ENCODE data around the gene ARHGAP9.
A peak's percentile ranks its signal among the peaks of the same experiment; 100 is the strongest.

ARHGAP9 gene

DNA sequence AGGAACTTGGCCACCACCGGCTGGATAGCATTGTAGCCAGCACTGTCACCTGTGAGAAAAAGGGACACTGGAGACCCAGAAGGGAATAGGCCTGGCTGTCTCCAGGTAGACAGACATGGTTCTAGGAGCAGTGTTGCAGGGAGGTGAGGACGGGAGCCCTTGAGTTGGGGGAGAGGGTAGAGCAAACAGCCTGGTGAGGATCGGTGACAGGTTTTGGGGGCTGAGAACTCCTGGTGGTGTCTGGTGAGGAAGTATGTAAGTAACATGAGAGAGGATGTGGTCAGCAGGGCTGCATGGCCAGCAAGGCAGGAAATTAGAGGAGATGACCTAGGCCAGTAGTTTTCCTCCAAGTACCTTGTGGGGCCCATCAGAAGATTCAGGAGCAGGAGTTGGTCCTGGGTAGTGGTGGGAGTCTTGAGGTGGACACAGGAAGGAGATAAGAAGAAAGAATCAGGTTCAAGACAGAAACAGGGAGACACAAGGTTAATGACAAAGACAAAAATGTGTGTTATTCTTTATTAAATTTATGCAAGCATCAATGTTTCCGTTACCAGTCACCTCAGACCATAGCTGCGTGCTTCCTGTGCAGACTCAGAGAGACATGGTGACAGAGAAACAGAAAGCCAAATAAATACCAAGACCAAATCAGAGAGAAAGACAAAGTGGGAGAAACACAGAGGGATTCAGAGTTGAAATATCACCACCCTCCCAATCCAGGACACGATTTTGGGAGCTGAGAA lies at the start of gene ARHGAP9:
Gene ARHGAP9 (minus strand): TSS at position 491 of the 740 bp plus-strand sequence. CDS start 460 bp downstream, at position 31.
- DNase-seq (ENCODE audit: low read depth, low spot score), result no peak

DNA sequence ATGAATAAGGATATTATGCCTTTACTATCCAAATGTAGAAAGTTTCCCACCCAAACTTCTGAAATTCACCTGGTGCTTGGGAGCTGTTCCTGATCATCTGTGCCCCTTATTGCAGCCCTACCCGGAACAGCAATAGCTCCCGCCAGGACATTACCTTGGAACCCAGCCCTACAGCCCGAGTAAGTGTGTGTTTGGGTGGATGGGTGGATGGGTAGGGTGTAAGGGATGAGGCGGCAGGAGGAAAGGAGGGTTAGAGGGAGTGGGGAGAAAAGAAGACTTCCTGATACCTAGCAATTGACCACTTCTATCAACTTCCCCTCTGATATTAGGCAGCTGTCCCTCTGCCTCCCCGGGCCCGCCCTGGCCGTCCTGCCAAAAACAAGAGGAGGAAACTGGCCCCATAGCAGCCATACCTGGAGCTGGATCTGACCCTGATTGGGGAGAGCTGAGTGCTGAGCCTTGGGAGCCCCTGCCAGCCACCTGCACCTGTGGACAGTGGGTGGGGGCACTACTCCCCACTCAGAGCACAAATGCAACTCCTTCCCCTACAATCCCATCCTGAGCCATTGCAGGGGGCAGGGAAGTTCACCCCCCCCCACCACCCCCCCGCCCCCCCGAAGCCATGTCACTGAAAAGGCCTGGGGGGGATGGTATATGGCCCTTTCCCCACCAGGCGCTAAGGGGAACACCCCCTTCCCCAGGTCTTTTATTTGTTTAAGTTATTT lies 49.3 kb upstream of the ARHGAP9 start:
- DNase-seq (ENCODE audit: low read depth, low spot score), result no peak

DNA sequence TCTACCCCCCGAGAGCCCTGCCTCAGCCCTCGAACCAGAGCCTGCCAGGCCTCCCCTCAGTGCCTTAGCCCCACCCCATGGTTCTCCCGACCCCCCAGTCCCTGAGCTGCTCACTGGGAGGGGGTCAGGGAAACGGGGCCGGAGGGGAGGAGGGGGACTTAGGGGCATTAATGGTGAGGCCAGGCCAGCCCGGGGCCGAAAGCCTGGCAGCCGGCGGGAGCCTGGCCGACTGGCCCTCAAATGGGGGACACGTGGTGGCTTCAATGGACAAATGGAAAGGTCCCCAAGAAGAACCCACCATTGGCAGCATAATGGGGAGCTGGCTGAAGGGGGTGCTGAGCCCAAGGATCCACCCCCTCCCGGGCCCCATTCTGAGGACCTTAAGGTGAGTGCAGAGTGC lies 48.5 kb upstream of the ARHGAP9 start:
- DNase-seq (ENCODE audit: low read depth, low spot score), result no peak

DNA sequence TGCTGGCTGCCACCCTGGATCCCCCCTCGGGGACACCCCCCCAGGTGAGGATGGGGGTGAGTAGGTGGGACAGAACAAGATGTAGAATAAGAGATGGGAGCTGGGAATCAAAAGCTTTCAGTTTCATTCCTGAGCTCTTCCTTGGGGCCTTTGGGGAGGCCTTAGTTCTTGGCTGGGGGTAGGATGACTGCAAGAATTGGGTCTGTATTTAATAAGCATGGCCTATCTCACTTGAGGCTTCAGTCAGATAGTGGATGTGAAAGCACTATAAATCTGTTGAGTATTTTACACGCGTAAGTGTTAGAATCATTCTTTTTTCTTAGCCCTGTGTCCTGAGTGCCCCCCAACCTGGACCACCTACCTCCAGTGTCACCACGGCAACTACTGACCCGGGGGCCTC lies 47.5 kb upstream of the ARHGAP9 start:
- no peak for DNase-seq (ENCODE audit: low read depth, low spot score)

DNA sequence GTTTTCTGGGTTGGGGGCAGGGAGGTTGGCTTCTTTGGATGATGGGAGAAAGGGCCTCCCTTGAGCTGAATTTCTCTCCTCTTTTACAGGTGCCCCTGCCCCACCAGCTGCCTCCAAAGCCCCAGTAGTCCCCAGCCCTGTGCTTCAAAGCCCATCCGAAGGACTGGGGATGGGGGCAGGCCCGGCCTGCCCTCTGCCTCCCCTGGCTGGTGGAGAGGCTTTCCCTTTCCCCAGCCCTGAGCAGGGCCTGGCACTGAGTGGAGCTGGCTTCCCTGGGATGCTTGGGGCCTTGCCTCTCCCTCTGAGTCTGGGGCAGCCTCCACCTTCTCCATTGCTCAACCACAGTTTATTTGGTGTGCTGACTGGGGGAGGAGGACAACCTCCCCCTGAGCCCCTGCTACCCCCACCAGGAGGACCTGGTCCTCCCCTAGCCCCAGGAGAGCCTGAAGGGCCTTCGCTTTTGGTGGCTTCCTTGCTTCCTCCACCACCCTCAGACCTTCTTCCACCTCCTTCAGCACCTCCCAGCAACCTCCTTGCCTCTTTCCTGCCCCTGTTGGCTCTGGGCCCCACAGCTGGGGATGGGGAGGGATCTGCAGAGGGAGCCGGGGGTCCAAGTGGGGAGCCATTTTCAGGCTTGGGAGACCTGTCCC lies 46.9 kb upstream of the ARHGAP9 start:
- DNase-seq (ENCODE audit: low read depth, low spot score), result no peak

DNA sequence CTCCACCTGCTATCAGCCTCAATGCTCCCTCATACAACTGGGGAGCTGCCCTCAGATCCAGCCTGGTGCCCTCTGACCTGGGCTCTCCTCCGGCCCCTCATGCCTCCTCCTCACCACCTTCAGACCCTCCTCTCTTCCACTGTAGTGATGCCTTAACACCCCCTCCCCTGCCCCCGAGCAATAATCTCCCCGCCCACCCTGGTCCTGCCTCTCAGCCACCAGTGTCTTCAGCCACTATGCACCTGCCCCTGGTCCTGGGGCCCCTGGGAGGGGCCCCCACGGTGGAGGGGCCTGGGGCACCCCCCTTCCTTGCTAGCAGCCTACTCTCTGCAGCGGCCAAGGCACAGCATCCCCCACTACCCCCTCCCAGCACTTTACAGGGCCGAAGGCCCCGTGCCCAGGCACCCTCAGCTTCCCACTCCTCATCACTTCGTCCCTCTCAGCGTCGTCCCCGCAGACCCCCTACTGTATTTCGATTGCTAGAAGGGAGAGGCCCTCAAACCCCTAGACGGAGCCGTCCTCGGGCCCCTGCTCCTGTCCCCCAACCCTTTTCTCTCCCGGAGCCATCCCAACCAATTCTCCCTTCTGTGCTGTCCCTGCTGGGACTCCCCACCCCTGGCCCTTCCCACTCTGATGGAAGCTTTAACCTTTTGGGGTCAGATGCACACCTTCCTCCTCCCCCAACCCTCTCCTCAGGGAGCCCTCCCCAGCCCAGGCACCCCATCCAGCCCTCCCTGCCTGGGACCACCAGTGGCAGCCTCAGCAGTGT lies 46.1 kb upstream of the ARHGAP9 start:
- no peak for DNase-seq (ENCODE audit: low read depth, low spot score)

DNA sequence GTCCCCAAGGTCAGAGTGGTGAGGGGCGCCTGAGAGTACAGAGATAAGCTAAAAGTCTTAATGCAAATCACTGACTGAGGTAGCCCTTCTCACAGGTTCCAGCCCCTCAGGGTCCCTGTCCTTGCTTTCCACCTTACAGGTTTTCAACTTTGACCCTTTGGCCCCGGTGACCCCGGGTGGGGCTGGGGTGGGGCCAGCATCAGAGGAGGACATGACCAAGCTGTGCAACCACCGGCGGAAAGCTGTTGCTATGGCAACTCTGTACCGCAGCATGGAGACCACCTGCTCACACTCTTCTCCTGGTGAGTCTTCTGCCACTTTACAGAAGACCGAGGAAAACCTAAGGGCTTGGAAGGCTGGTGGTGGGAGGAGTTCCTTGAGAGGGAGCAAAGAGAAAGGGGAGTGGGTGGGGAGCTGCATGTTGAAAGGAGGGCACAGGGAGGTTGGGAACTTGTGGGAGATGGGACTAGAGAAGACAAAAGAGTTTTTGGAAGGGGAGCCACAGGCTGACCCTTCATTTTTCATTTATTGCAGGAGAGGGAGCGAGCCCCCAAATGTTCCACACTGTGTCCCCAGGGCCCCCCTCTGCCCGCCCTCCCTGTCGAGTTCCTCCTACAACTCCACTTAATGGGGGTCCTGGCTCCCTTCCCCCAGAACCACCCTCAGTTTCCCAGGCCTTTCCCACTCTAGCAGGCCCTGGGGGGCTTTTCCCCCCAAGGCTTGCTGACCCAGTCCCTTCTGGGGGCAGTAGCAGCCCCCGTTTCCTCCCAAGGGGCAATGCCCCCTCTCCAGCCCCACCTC lies 45.3 kb upstream of the ARHGAP9 start:
- no peak for DNase-seq (ENCODE audit: low read depth, low spot score)

DNA sequence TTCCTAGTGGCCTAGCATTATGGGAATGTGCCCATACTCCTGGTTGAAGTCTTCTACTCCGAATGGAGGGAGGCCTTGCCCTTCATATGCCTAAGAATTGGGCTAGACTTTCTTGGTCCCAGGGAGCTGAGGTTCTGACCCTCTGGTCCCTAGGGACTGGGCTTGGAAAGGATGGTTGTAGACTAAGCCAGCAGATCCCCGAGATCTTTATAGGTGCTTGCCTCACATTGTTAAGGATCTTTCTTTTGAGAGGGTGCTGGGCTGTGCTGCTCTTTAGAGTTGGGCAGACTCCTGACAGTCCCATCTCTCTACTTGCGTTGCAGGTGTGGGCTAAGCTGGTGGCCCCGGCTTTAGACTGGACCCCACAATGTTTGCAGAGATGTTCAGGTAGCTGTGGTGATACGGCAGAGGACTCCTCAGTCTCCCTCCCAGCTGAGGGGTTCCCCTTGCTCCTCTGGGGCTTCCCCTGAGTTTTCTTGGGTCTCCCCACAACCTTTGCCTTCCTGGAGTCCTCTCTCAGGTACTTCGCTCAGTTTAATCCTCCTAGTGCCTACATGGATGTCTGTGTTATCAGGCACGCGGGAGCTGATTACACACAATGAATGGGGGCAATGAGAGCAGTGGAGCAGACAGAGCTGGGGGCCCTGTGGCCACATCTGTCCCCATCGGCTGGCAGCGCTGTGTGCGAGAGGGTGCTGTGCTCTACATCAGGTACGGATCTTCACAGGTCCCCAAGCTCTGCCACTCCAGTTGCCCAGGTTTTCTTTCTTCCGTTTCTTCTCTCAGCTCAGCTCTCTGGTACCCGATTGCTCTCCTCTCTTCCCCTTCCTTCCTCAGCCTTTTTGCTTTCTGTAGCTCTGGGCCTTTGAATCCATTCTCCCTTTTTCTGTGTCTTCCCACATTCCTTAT lies 44.3 kb upstream of the ARHGAP9 start:
- DNase-seq (ENCODE audit: low read depth, low spot score), result no peak

- DNase-seq (ENCODE audit: low read depth, low spot score), result no peak
Measured at GRCh38 chr12:57522887-57523705, 43.4 kb upstream of the ARHGAP9 start.

DNA sequence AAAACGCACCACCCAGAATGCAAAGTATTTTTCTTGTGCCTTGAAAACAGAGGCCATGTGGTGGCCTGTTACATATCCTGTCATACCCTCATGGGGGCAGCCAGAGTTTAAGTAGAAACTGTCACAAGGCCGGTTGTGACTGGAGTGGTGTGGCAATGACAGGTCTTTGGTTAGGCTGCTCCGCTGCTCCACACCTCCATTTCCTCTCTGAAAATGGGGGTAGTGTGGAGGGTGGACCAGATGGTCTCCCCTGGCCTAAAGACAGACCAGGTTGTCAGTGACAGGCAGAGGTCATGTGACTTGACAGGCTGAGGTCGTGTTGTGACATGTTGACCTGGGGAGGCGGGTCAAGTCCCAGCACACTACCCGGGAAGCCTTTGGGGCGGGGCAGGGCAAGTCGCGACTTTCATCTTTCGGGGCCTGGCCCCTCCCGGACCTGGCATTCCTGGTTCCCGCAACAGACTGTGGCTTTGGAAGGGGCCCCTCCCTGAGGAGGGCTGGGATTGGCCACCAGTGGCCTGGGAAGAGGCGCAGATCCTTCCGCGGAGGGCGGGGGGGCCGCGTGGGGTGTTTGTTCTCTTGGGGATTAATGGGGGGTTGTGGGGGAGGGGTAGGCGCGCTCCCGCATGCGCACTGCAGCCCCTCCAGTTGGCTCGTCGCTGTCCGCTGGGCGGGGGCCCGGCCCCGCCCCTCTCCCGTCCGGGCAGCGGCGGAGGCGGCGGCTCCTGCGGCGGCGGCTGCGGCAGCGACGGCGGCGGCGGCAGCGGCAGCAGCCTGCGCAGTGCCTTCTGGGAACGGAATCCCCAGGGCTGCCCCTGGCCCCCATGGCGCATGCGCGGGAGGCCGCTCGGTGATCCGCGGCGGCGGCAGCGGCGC lies 42.6 kb upstream of the ARHGAP9 start, which contains the start of gene MBD6:
Gene MBD6 (plus strand): TSS at position 814 of the 876 bp plus-strand sequence. CDS start 1,480 bp downstream, outside the sequence.
- peak; percentile 75 for DNase-seq (ENCODE audit: low read depth, low spot score)

GRCh38 chr12:57521525-57522010 lies 41.9 kb upstream of the ARHGAP9 start:
- no peak for DNase-seq (ENCODE audit: low read depth, low spot score)

GRCh38 chr12:57520053-57520818 lies 40.6 kb upstream of the ARHGAP9 start, which contains the start of gene DDIT3:
DDIT3 (minus strand) TSS chr12:57520514; CDS start chr12:57517406, 3,108 bp downstream.
- peak; percentile 99 for DNase-seq (ENCODE audit: low read depth, low spot score)

- DNase-seq (ENCODE audit: low read depth, low spot score), result no peak
Measured at GRCh38 chr12:57519796-57520052, 40.1 kb upstream of the ARHGAP9 start.

- DNase-seq (ENCODE audit: low read depth, low spot score), result no peak
Measured at GRCh38 chr12:57518920-57519795, 39.5 kb upstream of the ARHGAP9 start.

GRCh38 chr12:57518176-57518919 lies 38.7 kb upstream of the ARHGAP9 start:
- DNase-seq (ENCODE audit: low read depth, low spot score), result no peak
